ENCODE results near the gene VIL1.

The VIL1 gene

GRCh38 chr2:218395456-218395825 lies 23.5 kb upstream of the VIL1 start:
- no peak for DNase-seq

- peak; percentile 89 for DNase-seq
Observed at GRCh38 chr2:218395826-218396687, 22.9 kb upstream of the VIL1 start.

- DNase-seq, result no peak
Observed at GRCh38 chr2:218396688-218397462, 22.0 kb upstream of the VIL1 start.

GRCh38 chr2:218397463-218397819 lies 21.5 kb upstream of the VIL1 start:
- DNase-seq, result no peak

- peak; percentile 36 for DNase-seq
Observed at GRCh38 chr2:218397820-218398436, 21.0 kb upstream of the VIL1 start.

- DNase-seq, result no peak
Observed at GRCh38 chr2:218398437-218399390, 20.2 kb upstream of the VIL1 start.

- peak; percentile 79 for DNase-seq
Observed at GRCh38 chr2:218399391-218400166, 19.3 kb upstream of the VIL1 start, which contains the start of gene CTDSP1. CTDSP1 (plus strand) TSS chr2:218399868; CDS start chr2:218400091, 223 bp downstream.

- DNase-seq, result no peak
Observed at GRCh38 chr2:218400167-218400929, 18.6 kb upstream of the VIL1 start.

- no peak for DNase-seq
Observed at GRCh38 chr2:218400930-218401881, 17.7 kb upstream of the VIL1 start.

- DNase-seq, result no peak
Observed at GRCh38 chr2:218401890-218402289, 17.0 kb upstream of the VIL1 start.

- DNase-seq, result no peak
Observed at GRCh38 chr2:218402491-218402901, 16.4 kb upstream of the VIL1 start.

- no peak for DNase-seq
Observed at GRCh38 chr2:218402911-218403411, 16.0 kb upstream of the VIL1 start.

GRCh38 chr2:218403810-218404209 lies 15.1 kb upstream of the VIL1 start:
- no peak for DNase-seq

- no peak for DNase-seq
Observed at GRCh38 chr2:218404351-218405085, 14.4 kb upstream of the VIL1 start.

- no peak for DNase-seq
Observed at GRCh38 chr2:218405086-218405745, 13.7 kb upstream of the VIL1 start.

- DNase-seq, result no peak
Observed at GRCh38 chr2:218405746-218406208, 13.1 kb upstream of the VIL1 start.

GRCh38 chr2:218406209-218406948 lies 12.5 kb upstream of the VIL1 start:
- peak; percentile 90 for DNase-seq
